Activated T-helper 17 cell treated with anti-CD3 and anti-CD28 coated beads, Interleukin-2, amount 50 U/mL, for 72 hours (primary cell): ENCODE results near the gene PCNX1. TPM values are rescaled to one million over a fixed set of nuclear protein-coding genes. Genes with fewer than 3 reads are reported as not detected.

Source experiments
- ATAC-seq: fragments of 150-1000 bp; cut with Tn5 transposase; replicated peaks from 2 replicates; pipeline ENCODE4 v1.10.0; 2021; ENCODE audit warnings: mild to moderate bottlenecking, moderate library complexity
- H3K27ac Mint-ChIP-seq: one replicate; pipeline ENCODE4 v1.8.0; 2022; ENCODE audit warnings: mixed read lengths
- H3K27me3 Mint-ChIP-seq: one replicate; pipeline ENCODE4 v1.8.0; 2022; ENCODE audit warnings: mixed read lengths
- H3K36me3 Mint-ChIP-seq: one replicate; pipeline ENCODE4 v1.8.0; 2022; ENCODE audit warnings: low read depth, mild to moderate bottlenecking, mixed read lengths
- H3K4me1 Mint-ChIP-seq: one replicate; pipeline ENCODE4 v1.8.0; 2022; ENCODE audit warnings: mixed read lengths
- H3K4me3 Mint-ChIP-seq: one replicate; pipeline ENCODE4 v1.8.0; 2022; ENCODE audit warnings: mild to moderate bottlenecking, mixed read lengths
- H3K9me3 Mint-ChIP-seq: one replicate; pipeline ENCODE4 v1.8.0; 2022; ENCODE audit warnings: mixed read lengths
- total RNA-seq, 2 donors: library from RNA; stranded (reverse); gene quantifications; one replicate each; pipeline ENCODE4 v1.2.3, GENCODE V29; 2022

The PCNX1 gene
- total RNA-seq, 2 donors from 2014 or later: 52.1 to 82.0 TPM

DNA sequence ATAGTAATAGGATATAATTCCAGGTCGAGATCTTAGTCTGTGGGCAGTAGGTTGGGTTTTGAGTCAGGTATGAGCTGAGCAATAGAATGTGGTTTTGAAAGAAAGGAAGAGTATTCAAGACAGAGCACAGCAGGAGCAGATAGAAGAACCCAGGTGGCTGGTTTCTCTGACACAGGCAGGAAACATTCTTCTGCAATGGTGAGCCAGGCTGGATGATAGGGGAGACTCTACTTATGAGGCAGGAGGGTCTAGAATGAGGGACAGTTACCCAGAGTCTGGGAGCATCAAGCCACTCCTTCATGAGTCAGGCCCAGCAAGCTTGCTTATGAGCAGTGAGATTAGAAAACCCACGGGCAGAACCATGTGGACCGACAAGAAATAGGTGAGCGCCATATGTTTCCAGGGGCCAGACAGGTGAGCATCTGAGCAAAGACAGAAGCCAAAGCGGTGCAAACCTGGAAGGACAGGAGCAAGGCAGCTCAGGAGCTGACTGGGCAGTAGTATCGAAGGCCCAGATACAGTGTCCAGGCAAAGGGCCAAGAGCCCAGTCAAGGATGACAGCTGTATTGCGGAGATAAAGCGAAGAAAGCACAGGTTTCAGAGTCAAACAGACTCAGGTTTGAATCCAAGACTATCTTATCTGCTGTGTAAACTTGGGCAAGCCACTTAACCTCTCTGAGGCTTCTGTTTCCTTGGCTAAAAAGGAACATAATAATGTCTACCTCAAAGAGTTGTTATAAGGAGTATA is 22.5 kb upstream of the PCNX1 start:
- peak; percentile 54 for ATAC-seq
- H3K36me3 Mint-ChIP-seq: no peaks in the 10 kb centered on the region
- H3K4me3 Mint-ChIP-seq: peak overlapping the region; percentile 80

DNA sequence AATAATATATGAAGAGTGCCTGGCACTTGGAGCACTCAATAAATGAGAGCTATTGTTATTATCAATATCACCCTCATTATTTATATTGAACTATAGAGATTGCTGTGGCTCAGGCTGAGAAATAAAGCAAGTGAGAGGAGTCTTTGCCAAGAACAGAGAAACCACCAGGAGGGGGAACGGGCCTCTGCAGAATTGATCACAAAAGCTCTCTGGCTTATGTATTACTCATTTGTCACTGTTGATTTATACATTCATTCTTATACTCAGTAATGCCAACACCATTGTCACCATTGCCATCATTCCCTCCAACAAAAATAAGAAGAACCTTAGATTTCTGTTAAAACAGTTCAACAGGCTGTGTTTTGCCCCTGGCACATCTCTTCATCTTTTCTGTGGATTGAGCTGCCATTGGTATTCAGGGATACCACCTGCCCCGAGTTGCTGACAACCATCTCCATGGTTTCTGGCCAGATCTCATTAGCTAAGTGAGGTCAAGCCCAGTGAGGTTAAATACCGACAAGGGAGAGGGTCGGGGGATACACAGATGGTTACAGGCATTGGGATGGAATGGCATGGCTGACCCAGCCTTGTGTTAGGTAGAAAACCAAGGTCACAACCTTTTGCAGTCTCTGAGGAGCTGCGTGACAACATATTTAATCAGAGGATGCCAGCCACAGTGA is 21.8 kb upstream of the PCNX1 start:
- Mint-ChIP-seq H3K36me3 (no peaks in the 10 kb centered on the region), H3K4me3 (peak overlapping the region; percentile 80), H3K27ac (peak overlapping the region; percentile 98), H3K27me3 (no peaks in the 10 kb centered on the region), H3K9me3 (no peaks in the 10 kb centered on the region), H3K4me1 (peaks cover 69% of the 10 kb centered on the region)
- peak; percentile 61 for ATAC-seq

More for the DNA sequence above, 22.5 kb upstream of the PCNX1 start:
- Mint-ChIP-seq H3K27me3 (no peaks in the 10 kb centered on the region), H3K4me1 (peaks cover 69% of the 10 kb centered on the region), H3K9me3 (no peaks in the 10 kb centered on the region), H3K27ac (peak overlapping the region; percentile 98)

DNA sequence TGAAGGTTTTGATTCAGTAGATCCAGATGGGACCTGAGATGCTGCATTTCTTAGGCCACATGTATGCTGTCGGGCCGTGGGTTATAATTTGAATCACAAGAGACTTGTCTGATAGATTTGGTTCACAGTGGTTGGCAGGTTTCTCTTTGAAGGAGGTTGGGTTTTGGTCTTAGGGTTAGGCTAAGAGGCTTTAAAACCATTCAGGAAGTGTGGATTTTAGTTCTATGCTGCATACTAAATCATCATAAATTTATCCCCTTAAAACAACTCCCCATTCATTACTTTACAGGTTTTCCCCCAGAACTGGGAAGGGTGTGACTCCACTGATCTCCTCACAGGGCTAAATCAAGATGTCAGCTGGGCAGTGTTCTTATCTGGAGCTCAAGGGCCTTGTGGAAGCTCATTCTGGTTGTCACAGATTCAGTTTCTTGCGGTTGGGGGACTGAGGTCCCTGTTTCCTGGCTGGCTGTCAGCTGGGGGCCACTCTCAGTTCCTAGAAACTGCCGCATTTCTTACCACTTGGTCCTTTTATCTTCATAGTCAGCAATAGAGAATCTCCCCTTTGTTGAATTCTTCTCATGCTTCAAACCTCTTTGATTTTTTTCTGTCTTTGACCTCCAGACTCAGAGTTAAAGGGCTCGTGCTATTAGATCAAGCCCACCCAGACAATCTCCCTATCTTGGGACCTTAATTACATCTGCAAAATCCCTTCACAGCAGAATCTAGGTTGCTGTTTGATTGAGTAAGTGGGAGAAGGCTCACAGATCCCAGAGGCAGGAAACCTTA is 20.6 kb upstream of the PCNX1 start:
- peaks cover 67% of the 10 kb centered on the region for H3K4me1 Mint-ChIP-seq
- no peaks in the 10 kb centered on the region for H3K9me3 Mint-ChIP-seq
- peak overlapping the region; percentile 80 for H3K4me3 Mint-ChIP-seq
- H3K36me3 Mint-ChIP-seq: no peaks in the 10 kb centered on the region
- H3K27ac Mint-ChIP-seq: peak overlapping the region; percentile 98
- peak; percentile 48 for ATAC-seq
- H3K27me3 Mint-ChIP-seq: no peaks in the 10 kb centered on the region

DNA sequence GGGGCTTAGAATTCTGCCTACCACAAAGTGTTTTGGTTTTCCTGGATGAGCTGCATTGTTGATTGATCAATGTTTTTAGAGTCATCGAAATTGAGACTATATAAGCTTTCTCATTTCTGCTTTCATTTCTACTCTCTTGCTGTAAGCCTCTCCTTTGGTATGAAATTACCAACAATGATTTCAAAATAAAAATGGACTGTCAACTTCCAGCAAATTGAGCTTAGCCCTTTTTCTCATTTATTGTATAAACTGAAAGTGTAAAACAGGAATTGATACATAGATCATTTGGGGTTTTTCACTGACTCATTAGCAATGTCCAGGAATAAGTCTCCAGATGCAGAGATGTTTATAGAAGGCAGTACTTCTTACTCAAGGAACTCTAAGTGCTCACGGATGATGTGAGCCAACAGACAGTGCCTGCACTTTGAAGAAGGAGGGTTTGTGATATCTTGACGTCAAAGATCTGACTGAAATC is 20.0 kb upstream of the PCNX1 start:
- peak overlapping the region; percentile 80 for H3K4me3 Mint-ChIP-seq
- no peaks in the 10 kb centered on the region for H3K27me3 Mint-ChIP-seq
- peak; percentile 46 for ATAC-seq
- H3K36me3 Mint-ChIP-seq: no peaks in the 10 kb centered on the region
- no peaks in the 10 kb centered on the region for H3K9me3 Mint-ChIP-seq
- peaks cover 71% of the 10 kb centered on the region for H3K4me1 Mint-ChIP-seq
- peak overlapping the region; percentile 98 for H3K27ac Mint-ChIP-seq

DNA sequence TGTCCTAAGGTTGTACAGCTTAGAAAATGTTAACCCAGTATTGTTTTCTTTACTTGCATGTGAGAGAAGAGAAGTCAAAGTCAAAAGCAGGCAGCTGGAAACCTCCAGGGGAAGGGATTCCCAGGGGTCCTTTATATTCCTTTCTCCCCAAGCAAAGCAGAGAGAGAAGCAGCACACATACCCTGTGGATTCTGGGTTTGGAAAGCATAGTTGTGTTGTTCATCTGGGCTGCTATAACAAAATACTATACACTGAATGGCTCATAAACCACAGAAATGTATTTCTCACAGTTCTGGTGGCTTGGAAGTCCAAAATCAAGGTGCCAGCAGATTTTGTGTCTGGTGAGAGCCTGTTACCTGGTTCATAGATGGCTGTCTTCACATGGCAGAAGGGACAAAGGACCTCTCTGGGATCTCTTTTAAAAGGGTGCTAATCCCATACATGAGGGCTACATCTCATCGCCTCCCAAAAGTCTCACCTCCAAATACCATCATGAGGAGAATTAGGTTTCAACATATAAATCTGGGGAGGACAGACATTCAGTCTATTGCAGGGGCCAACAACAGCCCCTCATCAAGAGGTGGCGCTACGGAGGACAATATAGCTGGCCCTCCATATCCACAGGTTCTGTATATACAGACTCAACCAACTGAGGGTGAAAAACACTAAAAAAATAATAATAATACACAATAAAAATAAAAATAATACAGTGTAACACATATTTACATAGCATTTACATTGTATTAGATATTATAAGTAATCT is 19.3 kb upstream of the PCNX1 start:
- no peak for ATAC-seq
- H3K27me3 Mint-ChIP-seq: no peaks in the 10 kb centered on the region
- H3K36me3 Mint-ChIP-seq: no peaks in the 10 kb centered on the region
- H3K9me3 Mint-ChIP-seq: no peaks in the 10 kb centered on the region
- peaks cover 74% of the 10 kb centered on the region for H3K4me1 Mint-ChIP-seq
- peak overlapping the region; percentile 80 for H3K4me3 Mint-ChIP-seq
- peak overlapping the region; percentile 98 for H3K27ac Mint-ChIP-seq

DNA sequence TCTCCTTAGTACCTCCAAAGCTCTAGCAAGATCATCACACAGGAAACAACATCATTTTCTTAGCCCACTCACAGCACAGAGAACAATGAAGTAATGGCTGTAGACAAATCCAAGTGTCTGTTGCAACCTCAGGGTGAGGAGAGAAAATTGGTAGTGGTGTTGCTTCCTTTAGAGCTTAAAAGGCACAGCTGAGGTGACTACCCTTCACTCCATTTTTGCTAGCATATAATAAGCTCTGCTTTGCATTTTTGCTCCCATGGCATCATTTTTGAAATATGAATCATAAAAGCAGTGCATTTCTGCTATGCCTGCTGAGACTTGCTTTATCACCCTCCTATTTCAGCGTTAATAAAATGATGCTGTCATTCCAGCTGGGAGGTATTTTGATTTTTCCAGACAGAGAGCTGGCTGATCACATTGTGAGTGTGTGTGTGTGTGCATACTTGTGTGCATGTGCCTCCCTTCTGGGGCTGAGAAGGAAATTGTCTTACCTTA is 18.5 kb upstream of the PCNX1 start:
- H3K27ac Mint-ChIP-seq: no peak overlapping the region

DNA sequence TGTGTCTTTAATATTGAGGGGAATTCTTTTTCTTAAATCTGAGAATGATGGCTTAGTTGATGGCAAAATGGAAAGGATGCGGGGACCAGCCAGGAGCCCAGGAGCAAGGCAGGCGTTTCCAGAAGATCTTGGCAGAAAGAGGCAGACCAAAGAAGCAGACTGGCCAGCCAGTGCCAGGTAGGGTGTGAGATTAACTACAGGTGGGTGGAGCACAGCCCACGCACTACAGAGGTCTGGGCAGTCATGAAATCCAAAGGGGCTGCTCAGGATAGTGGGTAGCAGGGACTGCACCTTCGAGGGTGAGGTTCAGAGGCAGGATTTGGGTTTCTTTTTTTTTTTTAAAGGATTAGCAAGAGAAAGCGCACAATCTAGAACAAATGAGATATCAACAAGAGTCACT is 17.7 kb upstream of the PCNX1 start:
- H3K9me3 Mint-ChIP-seq: no peaks in the 10 kb centered on the region
- no peak overlapping the region for H3K27ac Mint-ChIP-seq
- H3K4me1 Mint-ChIP-seq: peaks cover 73% of the 10 kb centered on the region
- no peaks in the 10 kb centered on the region for H3K36me3 Mint-ChIP-seq
- no peak overlapping the region for H3K4me3 Mint-ChIP-seq
- no peaks in the 10 kb centered on the region for H3K27me3 Mint-ChIP-seq
- ATAC-seq: no peak

More for the DNA sequence above, 18.5 kb upstream of the PCNX1 start:
- peaks cover 73% of the 10 kb centered on the region for H3K4me1 Mint-ChIP-seq
- H3K4me3 Mint-ChIP-seq: peak overlapping the region; percentile 80
- no peaks in the 10 kb centered on the region for H3K9me3 Mint-ChIP-seq
- no peak for ATAC-seq
- H3K27me3 Mint-ChIP-seq: no peaks in the 10 kb centered on the region
- no peaks in the 10 kb centered on the region for H3K36me3 Mint-ChIP-seq

DNA sequence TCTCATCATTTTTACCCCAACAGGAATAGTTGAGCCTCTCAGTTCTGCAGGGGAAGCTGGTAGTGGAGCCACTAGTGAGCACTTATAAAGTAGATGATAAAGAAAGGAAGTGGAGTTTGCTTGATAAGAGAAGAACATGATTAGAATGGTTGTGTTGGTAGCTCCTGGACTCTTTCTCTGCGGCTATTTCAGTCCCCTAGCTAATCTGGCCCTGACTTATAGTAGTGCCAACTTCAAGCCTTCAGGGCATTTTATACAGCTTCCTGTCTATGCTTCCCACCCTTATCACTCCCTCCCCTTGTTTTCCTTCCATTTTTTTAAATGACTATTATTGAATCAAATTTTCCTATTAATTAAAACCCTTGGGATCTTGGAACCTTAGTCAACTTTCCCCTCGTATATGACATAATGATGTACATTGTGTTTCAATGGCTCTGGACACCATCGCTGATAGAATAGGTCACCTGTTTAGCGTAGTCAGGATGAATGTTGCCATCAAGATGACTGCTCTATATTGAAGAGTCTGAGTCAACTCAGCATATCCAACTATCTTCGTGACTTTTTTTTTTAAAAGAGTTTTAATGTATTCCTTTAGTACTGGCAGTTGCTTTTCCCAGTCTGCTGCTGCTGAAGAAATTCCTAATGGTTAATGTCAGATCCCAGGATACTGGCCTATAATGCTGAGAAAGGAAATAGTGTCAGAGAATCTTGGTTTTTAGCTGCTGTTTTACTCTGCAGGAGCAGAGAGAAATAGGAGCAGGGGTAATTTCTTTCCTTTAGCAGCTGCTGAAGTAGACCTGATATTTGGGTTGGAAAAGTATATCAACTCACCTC is 16.2 kb upstream of the PCNX1 start:
- ATAC-seq: no peak
- Mint-ChIP-seq H3K4me3 (no peak overlapping the region), H3K27me3 (no peaks in the 10 kb centered on the region), H3K9me3 (no peaks in the 10 kb centered on the region), H3K36me3 (no peaks in the 10 kb centered on the region), H3K27ac (no peak overlapping the region), H3K4me1 (peaks cover 68% of the 10 kb centered on the region)

DNA sequence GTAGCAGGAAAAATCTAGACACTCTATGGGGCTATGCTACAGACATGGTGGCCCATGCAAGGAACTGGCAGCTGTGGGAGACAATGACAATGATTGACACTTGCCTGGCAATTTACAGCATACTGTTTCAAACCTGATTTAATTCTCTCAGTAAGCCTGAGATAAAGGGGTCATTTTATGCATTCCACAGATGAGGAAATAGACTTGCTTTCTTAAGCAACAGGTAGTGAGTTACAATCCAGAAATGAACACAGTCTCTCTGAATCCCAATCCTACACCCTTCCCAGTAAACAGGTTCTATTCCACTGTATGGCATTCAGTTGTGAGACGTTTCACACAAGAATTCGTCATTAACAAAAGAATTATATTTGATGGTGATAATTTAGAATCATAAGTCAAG is 15.5 kb upstream of the PCNX1 start:
- no peak overlapping the region for H3K27ac Mint-ChIP-seq
- no peak overlapping the region for H3K4me3 Mint-ChIP-seq
- H3K36me3 Mint-ChIP-seq: no peaks in the 10 kb centered on the region
- ATAC-seq: no peak
- peaks cover 64% of the 10 kb centered on the region for H3K4me1 Mint-ChIP-seq
- peaks cover 3% of the 10 kb centered on the region for H3K9me3 Mint-ChIP-seq
- no peaks in the 10 kb centered on the region for H3K27me3 Mint-ChIP-seq

DNA sequence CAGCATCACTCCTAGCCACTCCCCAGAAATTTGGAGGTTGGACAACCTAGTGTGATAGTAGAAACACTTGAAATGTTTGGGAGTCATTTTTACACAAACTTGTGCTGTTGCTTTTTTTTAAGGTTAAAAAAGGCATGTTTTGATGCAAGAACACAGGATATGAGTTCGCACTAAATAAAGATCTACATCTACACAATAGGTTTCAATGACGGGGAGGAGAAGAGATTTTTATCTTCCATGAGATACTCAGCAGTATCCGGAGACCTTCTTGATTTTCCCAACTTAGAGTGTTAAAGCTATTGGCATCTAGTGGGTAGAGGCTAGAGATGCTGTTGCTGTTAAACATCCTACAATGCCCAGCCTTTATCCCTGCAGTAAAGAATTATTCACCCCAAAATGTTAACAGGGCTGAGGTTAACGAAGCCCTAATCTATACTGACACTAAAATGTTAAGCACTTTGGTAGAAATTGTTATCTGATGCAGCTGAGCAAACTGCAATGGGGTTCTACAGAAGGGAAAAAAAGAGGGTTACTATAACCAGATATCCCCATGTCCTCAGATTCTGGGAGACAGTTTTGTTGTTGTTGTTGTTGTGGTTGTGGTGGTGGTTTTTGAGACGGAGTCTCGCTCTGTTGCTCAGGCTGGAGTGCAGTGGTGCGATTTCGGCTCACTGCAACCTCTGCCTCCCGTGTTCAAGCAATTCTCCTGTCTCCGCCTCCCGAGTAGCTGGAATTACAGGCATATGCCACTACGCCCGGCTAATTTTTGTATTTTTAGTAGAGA is 14.0 kb upstream of the PCNX1 start:
- H3K4me3 Mint-ChIP-seq: peak overlapping the region; percentile 75
- peak; percentile 20 for ATAC-seq
- no peaks in the 10 kb centered on the region for H3K27me3 Mint-ChIP-seq
- H3K36me3 Mint-ChIP-seq: no peaks in the 10 kb centered on the region
- peaks cover 3% of the 10 kb centered on the region for H3K9me3 Mint-ChIP-seq
- peaks cover 51% of the 10 kb centered on the region for H3K4me1 Mint-ChIP-seq
- peak overlapping the region; percentile 86 for H3K27ac Mint-ChIP-seq

DNA sequence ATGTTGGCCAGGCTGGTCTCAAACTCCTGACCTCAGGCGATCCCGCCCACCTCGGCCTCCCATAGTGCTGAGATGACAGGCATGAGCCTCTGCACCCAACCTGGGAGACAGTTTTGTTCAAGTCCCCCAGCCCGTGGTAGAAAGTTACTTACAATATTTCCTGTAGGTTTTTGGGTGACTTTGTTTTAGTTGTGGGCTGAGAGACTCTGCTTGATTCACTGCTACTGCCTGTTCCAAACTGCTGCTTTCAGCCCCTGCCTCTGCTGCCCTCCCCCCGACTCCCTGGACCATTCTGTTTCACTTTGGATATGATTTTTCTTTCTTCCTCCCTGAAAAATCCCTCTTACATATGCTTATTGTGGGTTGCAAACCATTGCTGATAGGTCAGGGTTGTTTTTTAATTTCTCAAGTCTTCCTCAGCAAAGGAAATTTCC is 13.4 kb upstream of the PCNX1 start:
- no peaks in the 10 kb centered on the region for H3K27me3 Mint-ChIP-seq
- ATAC-seq: peak; percentile 78
- peak overlapping the region; percentile 75 for H3K4me3 Mint-ChIP-seq
- peaks cover 47% of the 10 kb centered on the region for H3K4me1 Mint-ChIP-seq
- H3K27ac Mint-ChIP-seq: peak overlapping the region; percentile 86
- no peaks in the 10 kb centered on the region for H3K36me3 Mint-ChIP-seq
- peaks cover 3% of the 10 kb centered on the region for H3K9me3 Mint-ChIP-seq

DNA sequence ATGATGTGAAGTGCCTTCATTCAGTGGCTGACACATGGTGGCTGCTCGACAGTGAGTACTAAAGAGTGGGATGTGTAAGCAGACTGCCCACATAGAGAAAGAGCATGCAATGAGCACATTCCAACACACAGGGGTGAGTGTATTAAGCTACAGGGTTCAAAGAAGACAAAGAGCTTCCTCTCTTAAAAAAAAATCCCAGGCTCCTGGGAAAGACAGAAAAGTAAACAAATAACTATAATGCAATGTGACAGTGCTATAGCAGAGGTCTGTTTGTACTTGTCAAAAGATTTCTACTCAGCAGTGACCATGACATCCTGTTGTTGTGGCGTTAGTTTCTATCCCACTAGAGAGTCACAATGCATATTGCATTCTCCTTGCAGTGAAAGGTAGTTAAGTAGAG is 12.4 kb upstream of the PCNX1 start:
- H3K4me3 Mint-ChIP-seq: peak overlapping the region; percentile 75
- peaks cover 3% of the 10 kb centered on the region for H3K9me3 Mint-ChIP-seq
- ATAC-seq: peak; percentile 83
- H3K4me1 Mint-ChIP-seq: peaks cover 42% of the 10 kb centered on the region
- no peaks in the 10 kb centered on the region for H3K27me3 Mint-ChIP-seq
- no peaks in the 10 kb centered on the region for H3K36me3 Mint-ChIP-seq
- H3K27ac Mint-ChIP-seq: peak overlapping the region; percentile 86
